GM11168 (cell line): Measurements from ENCODE around the gene WDR46.

ENCODE experiments used
- in situ Hi-C: fragments of 300-500 bp; cut with MboI; formaldehyde crosslinking; loops from one replicate; pipeline ENCODE4 v1.12.0; 2022; ENCODE audit warnings: low sequenced_read_pairs; ENCODE audit not compliant: unreplicated experiment

Gene WDR46

GRCh38 chr6:33288921-33289783 lies at the start of gene WDR46, which contains the start of gene PFDN6:
Gene WDR46 (minus strand): TSS chr6:33289239. CDS start chr6:33289170, 69 bp downstream.
Gene PFDN6 (plus strand): TSS chr6:33289601. CDS start chr6:33289857, 256 bp downstream.
- in situ Hi-C loops, result no loop called here

- in situ Hi-C loops, result no loop called here
These were observed 47.5 kb upstream of the WDR46 start for GRCh38 chr6:33336495-33336894.

- in situ Hi-C loops, result no loop called here
These were observed 46.9 kb upstream of the WDR46 start for GRCh38 chr6:33335916-33336315.

GRCh38 chr6:33333666-33334065 lies 44.6 kb upstream of the WDR46 start:
- in situ Hi-C loops, result no loop called here

GRCh38 chr6:33330736-33331135 lies 41.7 kb upstream of the WDR46 start:
- in situ Hi-C loops, result no loop called here

GRCh38 chr6:33329058-33329457 lies 40.0 kb upstream of the WDR46 start:
- in situ Hi-C loops, result no loop called here

- in situ Hi-C loops, result no loop called here
These were observed 35.1 kb upstream of the WDR46 start for GRCh38 chr6:33324125-33324524.

- in situ Hi-C loops, result no loop called here
These were observed 34.5 kb upstream of the WDR46 start for GRCh38 chr6:33323623-33323948.

GRCh38 chr6:33321227-33321626 lies 32.2 kb upstream of the WDR46 start:
- in situ Hi-C loops, result no loop called here

- in situ Hi-C loops, result no loop called here
These were observed 31.5 kb upstream of the WDR46 start for GRCh38 chr6:33320315-33321181.

GRCh38 chr6:33319939-33320314 lies 30.9 kb upstream of the WDR46 start:
- in situ Hi-C loops, result no loop called here

GRCh38 chr6:33318426-33319073 lies 29.5 kb upstream of the WDR46 start:
- in situ Hi-C loops, result no loop called here

- in situ Hi-C loops, result no loop called here
These were observed 28.8 kb upstream of the WDR46 start, which contains the start of gene ZBTB22 for GRCh38 chr6:33317669-33318425. Gene ZBTB22 (minus strand): TSS chr6:33317744. CDS start chr6:33316916, 828 bp downstream.

- in situ Hi-C loops, result no loop called here
These were observed 28.3 kb upstream of the WDR46 start for GRCh38 chr6:33317419-33317668.

GRCh38 chr6:33316603-33317418 lies 27.8 kb upstream of the WDR46 start:
- in situ Hi-C loops, result no loop called here

- in situ Hi-C loops, result no loop called here
These were observed 27.0 kb upstream of the WDR46 start for GRCh38 chr6:33315793-33316602.

- in situ Hi-C loops, result no loop called here
These were observed 26.1 kb upstream of the WDR46 start for GRCh38 chr6:33314943-33315792.

- in situ Hi-C loops, result no loop called here
These were observed 25.5 kb upstream of the WDR46 start for GRCh38 chr6:33314515-33314942.
